HG03469 (cell line): ENCODE data around the gene SYMPK.
"Not testable (repeated sequence)": the region's sequence is repeated elsewhere in the genome, so short reads cannot be mapped to it uniquely, and the experiment has no call there.

Source experiments
- ATAC-seq: cut with Tn5 transposase; IDR thresholded peaks from one replicate; pipeline ENCODE4 v1.9.1; 2021; ENCODE audit warnings: mild to moderate bottlenecking, moderate library complexity, moderate number of reproducible peaks; ENCODE audit not compliant: unreplicated experiment

The SYMPK gene

GRCh38 chr19:45809643-45810159 is 53.2 kb downstream of the SYMPK start:
- no peak for ATAC-seq

GRCh38 chr19:45805719-45806118 is 57.2 kb downstream of the SYMPK start:
- no peak for ATAC-seq

- ATAC-seq = no peak
These were observed 58.1 kb downstream of the SYMPK start for GRCh38 chr19:45804959-45805230.

- ATAC-seq = no peak
These were observed 58.6 kb downstream of the SYMPK start for GRCh38 chr19:45804140-45804958.

GRCh38 chr19:45801603-45802175 is 61.3 kb downstream of the SYMPK start:
- ATAC-seq = no peak

GRCh38 chr19:45800070-45800553 is 62.8 kb downstream of the SYMPK start:
- no peak for ATAC-seq

GRCh38 chr19:45799541-45799940 is 63.4 kb downstream of the SYMPK start:
- not testable (repeated sequence) for ATAC-seq

- ATAC-seq = no peak
These were observed 63.9 kb downstream of the SYMPK start for GRCh38 chr19:45798995-45799517.

- ATAC-seq = no peak
These were observed 68.3 kb downstream of the SYMPK start for GRCh38 chr19:45794627-45795026.

- no peak for ATAC-seq
These were observed 69.1 kb downstream of the SYMPK start for GRCh38 chr19:45793876-45794275.

- no peak for ATAC-seq
These were observed 69.8 kb downstream of the SYMPK start for GRCh38 chr19:45793178-45793564.

- peak; percentile 65 for ATAC-seq
These were observed 70.3 kb downstream of the SYMPK start, which contains the start of gene DMWD for GRCh38 chr19:45792470-45793177. Gene DMWD, minus strand, starts transcription at chr19:45792845. Its CDS starts 89 bp downstream, at chr19:45792756.

GRCh38 chr19:45791744-45792469 is 71.0 kb downstream of the SYMPK start:
- no peak for ATAC-seq

- no peak for ATAC-seq
These were observed 72.0 kb downstream of the SYMPK start for GRCh38 chr19:45790942-45791341.

GRCh38 chr19:45789035-45789786 is 73.7 kb downstream of the SYMPK start:
- no peak for ATAC-seq

GRCh38 chr19:45786533-45786894 is 76.4 kb downstream of the SYMPK start:
- ATAC-seq = no peak

GRCh38 chr19:45785781-45786532 is 77.0 kb downstream of the SYMPK start:
- no peak for ATAC-seq

GRCh38 chr19:45785097-45785496 is 77.8 kb downstream of the SYMPK start:
- no peak for ATAC-seq

- no peak for ATAC-seq
These were observed 78.9 kb downstream of the SYMPK start for GRCh38 chr19:45784096-45784495.
